GM19395 (cell line): ENCODE measurements around the gene SEPTIN5.
"Not testable (repeated sequence)": the region's sequence is repeated elsewhere in the genome, so short reads cannot be mapped to it uniquely, and the experiment has no call there.

Experiments
- ATAC-seq: cut with Tn5 transposase; IDR thresholded peaks from one replicate; pipeline ENCODE4 v1.9.1; 2021; ENCODE audit warnings: mild to moderate bottlenecking, moderate library complexity; ENCODE audit not compliant: unreplicated experiment

SEPTIN5 gene

GRCh38 chr22:19720150-19720827, 6.0 kb downstream of the SEPTIN5 start:
- no peak for ATAC-seq

GRCh38 chr22:19720999-19721329, 6.7 kb downstream of the SEPTIN5 start:
- ATAC-seq: no peak

DNA sequence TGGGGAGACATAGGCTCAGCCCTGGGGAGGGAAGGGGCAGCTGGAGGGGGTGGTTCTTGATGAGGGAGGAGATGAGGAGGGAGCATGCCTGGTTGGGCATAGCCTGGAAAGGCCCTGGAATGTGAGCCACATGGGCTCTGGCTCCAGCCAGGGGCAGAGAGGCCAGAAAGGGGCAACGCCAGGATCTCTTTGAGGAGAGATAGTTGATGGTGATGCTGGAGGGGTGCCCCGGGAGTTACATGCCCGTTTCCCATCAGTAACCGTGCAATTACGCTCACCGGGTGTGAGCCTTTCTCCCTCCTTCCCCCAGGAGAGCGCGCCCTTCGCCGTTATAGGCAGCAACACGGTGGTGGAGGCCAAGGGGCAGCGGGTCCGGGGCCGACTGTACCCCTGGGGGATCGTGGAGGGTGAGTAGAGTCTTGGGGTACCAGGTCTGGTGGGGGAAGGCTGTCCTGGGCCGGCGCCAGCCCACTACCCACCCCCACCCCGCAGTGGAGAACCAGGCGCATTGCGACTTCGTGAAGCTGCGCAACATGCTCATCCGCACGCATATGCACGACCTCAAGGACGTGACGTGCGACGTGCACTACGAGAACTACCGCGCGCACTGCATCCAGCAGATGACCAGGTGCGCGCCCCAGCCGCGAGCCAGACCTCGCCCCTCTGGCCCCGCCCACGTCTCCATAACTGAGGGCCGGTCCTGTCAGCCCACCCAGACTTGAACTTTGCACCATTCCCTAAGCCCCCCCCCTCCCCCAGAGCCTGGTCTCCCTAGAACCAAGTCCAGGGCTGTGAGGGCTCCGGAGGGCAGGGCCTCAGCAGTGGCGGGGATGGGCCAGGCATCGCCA, 7.3 kb downstream of the SEPTIN5 start:
- ATAC-seq: no peak

DNA sequence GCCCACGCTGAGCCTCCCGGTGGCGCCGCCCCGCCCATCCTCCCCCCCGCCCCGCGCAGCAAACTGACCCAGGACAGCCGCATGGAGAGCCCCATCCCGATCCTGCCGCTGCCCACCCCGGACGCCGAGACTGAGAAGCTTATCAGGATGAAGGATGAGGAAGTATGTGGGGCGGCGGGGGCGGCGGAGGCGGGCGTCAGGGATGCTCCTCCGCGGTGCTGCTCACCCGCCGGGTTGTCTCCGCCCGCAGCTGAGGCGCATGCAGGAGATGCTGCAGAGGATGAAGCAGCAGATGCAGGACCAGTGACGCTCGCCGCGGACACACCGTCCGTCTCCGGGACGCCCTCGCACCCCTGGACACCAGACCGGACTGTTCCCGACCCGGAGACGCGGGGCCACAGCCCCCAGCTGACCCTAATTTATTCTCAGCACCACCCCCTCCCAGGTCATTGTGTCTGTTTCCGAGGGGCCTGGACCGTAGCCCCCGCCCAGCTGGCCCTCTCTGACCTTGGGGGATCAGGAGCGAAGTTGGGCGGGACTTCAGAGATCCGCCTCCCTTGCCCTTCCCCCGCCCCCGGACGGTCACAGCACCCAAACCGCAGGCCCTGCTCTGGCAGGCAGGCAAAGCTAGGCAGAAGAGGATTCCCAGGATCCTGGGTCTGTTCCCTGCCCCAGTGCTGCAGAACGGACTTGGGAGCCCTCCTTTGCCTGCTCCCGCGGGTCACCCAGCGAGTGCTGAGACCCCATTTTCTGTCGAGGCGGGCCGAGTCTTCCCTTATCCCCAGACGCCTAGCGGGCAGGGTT, 8.1 kb downstream of the SEPTIN5 start:
- no peak for ATAC-seq

GRCh38 chr22:19722982-19723231, 8.6 kb downstream of the SEPTIN5 start:
- ATAC-seq: no peak

DNA sequence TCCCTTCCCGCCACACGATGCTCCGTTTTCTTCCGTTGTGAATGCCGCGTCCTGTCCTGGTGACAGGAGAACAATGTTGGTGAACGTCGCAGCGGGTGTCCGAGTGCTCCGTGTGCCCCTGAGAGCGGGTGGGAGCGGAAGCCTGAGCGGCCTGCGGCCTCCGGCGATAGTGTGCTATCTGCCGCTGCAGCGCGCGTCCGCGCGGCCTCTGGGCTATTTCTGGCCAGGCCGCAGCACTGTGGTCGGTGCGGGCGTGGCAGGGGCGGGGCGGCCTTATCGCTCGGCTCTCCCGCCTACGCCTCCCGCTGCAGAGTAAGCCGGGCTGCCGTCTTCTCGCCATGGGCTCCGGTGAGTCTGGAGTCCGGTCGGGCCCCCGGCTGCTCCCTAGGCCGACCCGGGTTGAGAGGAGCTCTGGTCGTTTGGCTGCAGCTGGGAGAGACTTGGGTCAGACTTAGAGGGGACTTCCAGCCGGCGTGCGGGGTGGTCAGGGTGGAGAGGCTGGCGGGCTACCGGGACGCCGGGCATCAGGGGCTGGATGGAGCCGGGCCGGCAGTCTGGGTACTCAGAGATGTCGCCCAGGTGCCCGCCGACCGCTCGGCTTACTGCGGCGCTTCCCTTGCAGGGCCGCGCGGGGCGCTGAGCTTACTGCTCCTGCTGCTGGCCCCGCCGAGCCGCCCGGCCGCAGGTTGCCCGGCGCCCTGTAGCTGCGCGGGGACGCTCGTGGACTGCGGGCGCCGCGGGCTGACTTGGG, 9.1 kb downstream of the SEPTIN5 start, which contains the start of gene GP1BB:
Gene GP1BB, plus strand, starts transcription at position 308 of the 751 bp plus-strand sequence. Its CDS starts 31 bp downstream, at position 339.
- no peak for ATAC-seq

DNA sequence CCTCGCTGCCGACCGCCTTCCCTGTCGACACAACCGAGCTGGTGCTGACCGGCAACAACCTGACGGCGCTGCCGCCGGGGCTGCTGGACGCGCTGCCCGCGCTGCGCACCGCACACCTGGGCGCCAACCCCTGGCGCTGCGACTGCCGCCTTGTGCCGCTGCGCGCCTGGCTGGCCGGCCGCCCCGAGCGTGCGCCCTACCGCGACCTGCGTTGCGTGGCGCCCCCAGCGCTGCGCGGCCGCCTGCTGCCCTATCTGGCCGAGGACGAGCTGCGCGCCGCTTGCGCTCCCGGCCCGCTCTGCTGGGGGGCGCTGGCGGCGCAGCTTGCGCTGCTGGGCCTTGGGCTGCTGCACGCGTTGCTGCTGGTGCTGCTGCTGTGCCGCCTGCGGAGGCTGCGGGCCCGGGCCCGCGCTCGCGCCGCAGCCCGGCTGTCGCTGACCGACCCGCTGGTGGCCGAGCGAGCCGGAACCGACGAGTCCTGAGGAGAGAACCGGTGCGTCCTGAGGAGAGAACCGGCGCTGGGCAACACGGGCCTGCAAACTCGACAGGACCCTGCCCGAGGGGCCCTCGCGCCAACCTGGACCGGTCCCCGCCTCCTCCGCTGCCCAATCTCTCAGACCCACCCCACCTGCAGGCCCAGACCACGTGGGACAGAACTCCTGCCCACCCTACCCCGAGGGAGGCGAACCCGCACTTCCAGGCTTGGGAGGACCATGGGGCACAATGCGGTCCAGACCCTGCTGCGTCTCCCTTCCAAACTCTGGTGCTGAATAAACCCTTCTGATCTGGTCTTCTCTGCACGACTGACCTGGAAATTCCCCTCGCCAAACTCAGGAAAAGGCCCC, 9.9 kb downstream of the SEPTIN5 start:
- no peak for ATAC-seq

- no peak for ATAC-seq
These were observed 10.8 kb downstream of the SEPTIN5 start for GRCh38 chr22:19724927-19725661.

DNA sequence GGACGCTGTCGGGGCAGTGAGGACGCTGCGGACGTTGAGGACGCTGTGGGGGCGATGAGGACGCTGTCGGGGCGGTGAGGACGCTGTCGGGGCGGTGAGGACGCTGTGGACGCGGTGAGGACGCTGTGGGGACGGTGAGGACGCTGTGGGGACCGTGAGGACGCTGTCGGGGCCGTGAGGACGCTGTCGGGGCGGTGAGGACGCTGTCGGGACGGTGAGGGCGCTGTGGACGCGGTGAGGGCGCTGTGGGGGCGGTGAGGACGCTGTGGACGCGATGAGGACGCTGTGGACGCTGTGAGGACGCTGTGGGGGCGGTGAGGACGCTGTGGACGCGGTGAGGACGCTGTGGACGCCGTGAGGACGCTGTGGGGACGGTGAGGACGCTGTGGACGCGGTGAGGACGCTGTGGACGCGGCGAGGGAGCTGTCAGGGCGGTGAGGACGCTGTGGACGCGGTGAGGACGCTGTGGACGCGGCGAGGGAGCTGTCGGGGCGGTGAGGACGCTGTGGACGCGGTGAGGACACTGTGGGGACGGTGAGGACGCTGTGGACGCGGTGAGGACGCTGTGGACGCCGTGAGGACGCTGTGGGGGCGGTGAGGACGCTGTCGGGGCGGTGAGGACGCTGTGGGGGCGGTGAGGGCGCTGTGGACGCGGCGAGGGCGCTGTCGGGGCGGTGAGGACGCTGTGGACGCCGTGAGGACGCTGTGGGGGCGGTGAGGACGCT, 11.9 kb downstream of the SEPTIN5 start:
- ATAC-seq: not testable (repeated sequence)

DNA sequence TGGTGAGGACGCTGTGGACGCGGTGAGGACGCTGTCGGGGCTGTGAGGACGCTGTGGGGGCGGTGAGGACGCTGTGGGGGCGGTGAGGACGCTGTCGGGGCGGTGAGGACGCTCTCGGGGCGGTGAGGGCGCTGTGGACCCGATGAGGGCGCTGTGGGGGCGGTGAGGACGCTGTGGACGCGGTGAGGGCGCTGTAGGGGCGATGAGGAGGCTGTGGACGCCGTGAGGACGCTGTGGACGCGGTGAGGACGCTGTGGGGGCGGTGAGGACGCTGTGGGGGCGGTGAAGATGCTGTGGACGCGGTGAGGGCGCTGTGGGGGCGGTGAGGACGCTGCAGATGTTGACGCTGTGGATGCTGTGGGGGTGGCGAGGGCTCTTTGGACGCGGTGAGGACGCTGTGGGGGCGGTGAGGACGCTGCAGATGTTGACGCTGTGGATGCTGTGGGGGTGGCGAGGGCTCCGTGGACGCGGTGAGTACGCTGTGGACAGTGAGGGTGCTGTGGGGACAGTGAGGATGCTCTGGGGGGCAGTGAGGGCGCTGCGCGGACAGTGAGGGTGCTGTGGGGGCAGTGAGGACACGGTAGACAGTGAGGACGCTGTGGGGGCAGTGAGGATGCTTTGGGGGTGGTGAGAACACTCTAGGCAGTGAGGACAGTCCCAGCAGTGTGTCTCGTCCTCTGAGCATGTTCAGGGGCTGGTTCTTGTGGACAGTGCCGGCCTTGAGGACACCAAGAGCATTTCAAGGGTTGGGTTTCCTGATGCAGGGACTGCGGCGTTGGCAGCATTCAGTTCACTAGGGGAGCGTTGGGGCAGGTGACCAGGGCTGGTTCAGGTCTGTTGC, 13.2 kb downstream of the SEPTIN5 start:
- ATAC-seq: no peak

- no peak for ATAC-seq
These were observed 14.0 kb downstream of the SEPTIN5 start for GRCh38 chr22:19728271-19728670.

GRCh38 chr22:19728836-19729235, 14.5 kb downstream of the SEPTIN5 start:
- ATAC-seq: no peak

DNA sequence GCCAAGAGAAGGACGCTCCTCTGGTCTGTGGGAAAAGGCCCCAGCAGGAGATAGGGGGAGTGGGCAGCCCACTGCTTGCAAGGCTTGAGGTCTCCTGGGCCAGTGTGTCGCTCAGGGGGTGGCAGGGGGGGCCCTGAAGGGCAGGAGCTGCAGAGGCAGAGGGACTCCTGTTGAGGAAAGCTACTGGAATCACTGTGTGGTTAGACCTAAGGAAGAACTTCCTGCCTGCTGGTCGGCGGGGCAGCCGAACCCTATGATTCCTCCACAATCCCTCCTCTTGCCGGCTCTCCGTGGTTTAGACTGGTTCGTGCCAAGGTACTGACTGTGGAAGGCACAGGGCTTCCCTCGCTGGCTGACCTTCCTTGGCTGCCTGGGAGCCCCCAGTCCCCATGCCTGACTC, 15.2 kb downstream of the SEPTIN5 start:
- no peak for ATAC-seq

DNA sequence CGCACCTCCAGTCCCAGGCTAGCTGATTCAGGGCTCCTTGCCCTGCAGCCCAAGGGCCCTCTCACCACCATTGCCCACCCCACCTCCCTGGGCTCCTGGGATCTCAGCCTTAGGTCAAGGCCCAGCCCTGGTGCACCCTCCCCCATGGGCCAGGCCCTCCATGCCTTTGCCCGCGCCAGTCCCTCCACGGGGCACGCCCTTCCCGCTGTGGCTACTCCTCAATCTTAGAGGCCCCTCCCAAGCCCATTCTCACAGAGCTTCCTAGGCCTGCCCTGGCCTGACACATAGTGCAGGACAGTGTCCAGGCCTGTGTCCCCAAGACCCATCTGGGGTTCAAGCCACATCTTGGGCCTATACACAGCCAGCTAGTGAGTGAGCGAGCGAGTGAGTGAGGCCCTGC, 15.9 kb downstream of the SEPTIN5 start:
- ATAC-seq: no peak

- ATAC-seq: no peak
These were observed 16.5 kb downstream of the SEPTIN5 start for GRCh38 chr22:19730655-19731360.

GRCh38 chr22:19731361-19732135, 17.2 kb downstream of the SEPTIN5 start:
- ATAC-seq: no peak
